GM21390 (cell line): Measurements from ENCODE around the gene COL5A1.

ENCODE experiments used
- ATAC-seq: cut with Tn5 transposase; IDR thresholded peaks from one replicate; pipeline ENCODE4 v1.9.1; 2021; ENCODE audit not compliant: unreplicated experiment

The COL5A1 gene

DNA sequence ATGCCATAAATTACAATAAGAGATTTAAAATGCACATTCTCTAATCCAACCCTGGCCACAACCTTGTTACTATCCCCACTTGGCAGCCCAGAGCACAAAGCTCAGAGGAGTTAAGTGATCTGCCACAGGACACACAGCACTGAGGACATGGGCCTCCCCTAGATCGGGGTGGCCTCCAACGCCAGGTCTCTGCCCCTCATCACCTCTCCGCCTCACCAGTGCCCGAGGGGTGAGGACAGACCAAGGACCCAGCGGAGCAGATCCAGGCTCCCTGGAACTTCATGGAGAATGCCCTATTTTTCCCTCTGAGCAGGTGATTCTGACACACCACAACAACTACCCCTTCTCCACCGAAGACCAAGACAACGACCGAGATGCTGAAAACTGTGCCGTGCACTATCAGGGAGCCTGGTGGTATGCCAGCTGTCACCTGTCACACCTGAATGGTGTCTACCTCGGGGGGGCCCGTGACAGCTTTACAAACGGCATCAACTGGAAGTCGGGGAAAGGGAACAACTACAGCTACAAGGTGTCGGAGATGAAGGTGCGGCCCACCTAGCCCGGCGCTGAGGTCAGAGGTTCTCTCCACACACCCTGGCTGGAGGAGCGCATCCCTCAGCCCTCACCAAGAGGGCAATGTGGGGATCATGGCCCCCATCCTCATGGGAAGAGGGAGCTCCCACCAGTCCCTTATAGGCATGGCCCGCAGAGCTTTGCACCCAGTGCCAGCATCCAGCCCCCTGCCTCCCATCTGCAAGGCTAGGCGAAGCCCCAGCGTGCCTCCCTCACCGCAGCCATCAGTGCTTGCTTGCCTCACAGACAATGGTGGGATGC is 226.5 kb downstream of the COL5A1 start:
- ATAC-seq, result no peak

DNA sequence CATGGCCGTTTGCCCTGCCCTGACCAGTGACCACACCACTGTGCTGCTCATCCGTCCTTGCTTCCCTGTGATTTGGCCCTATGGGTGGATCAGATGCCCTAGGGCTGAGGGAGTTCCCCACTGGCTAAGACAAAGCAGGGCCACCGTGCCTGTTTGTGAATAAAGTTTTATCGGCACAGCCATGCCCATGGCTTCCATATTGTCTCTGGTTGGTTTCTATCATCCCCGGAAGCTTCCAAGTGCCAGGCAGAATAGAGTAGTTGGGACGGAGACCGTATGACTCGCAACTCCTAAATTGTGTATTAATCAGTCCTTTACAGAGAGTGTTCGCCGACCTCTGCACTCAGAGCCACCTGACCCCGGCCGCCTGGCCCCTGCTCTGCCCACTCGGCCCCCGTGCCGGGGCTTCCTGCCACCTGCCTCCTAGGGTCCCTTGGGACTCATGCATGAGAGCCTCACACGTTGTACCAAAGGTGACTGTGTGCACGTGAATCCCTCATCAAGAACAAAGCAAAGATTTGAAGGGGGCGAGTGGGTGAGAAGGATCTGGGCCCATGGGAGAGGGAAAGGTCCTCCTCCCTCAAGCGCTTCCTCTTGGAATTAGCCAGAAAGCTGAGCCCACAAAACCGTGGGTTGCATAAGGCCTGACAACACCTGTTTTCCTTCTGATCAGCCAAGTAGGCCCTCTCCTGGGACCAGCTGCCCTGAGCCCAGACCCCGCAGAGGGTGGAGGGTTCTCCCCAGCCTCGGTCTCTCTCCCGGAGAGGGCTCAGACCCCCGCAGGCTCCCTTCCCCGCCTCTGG is 227.3 kb downstream of the COL5A1 start:
- no peak for ATAC-seq

DNA sequence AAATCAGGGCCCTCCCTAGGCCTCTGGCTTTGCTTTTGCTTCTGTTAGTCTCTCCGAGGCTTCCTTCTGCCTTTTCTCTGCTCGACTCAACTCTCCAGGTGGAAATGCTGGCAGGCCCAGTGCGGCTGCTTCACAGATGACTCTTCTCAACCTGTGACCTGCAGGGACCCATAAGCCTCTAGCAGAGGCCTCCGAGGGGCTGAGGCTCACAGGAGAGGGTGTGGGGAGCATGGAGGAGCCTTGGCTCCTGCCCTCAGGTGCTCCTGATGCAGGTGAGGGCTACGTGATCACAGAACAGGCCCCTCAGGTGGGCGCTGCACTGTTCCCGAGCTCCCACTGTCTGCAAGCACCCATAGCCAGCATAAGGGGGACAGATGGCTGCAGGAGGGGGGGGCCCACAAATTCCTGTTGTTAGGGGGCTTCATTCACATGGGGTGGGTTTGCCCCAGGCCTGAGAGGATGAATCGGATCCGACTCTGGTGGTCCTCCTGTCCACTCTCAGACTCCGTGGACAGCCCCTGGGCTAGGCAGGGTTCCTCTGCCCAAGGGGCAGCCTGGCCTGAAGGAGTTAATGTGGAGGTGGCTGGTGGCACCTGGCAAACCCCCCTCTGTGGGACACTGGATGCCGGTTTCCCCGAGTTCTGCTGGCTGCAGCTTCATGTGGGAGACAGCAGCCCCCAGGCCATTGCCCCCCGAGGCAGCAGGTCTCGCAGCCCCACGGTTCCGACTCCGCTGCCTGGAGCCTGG is 228.1 kb downstream of the COL5A1 start:
- no peak for ATAC-seq

DNA sequence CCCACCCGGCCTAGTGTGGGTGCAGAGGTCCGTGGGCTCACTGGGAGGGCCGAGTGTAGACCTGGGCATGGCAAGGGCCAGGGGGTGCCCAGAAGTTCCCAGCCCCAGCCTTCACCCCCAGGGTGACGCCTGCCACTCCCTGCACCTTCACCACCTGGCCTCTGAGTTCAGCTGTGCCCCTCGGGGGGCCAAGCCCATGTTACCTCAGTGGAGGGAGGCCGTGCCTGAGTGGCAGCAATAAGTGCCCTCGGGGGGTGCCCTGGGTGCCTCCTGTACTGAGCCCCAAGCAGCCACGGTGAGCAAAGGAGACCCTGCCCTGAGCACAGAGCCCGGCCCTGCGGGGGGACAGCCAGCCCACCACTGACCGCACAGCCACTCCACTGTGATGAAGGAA is 228.7 kb downstream of the COL5A1 start:
- no peak for ATAC-seq

DNA sequence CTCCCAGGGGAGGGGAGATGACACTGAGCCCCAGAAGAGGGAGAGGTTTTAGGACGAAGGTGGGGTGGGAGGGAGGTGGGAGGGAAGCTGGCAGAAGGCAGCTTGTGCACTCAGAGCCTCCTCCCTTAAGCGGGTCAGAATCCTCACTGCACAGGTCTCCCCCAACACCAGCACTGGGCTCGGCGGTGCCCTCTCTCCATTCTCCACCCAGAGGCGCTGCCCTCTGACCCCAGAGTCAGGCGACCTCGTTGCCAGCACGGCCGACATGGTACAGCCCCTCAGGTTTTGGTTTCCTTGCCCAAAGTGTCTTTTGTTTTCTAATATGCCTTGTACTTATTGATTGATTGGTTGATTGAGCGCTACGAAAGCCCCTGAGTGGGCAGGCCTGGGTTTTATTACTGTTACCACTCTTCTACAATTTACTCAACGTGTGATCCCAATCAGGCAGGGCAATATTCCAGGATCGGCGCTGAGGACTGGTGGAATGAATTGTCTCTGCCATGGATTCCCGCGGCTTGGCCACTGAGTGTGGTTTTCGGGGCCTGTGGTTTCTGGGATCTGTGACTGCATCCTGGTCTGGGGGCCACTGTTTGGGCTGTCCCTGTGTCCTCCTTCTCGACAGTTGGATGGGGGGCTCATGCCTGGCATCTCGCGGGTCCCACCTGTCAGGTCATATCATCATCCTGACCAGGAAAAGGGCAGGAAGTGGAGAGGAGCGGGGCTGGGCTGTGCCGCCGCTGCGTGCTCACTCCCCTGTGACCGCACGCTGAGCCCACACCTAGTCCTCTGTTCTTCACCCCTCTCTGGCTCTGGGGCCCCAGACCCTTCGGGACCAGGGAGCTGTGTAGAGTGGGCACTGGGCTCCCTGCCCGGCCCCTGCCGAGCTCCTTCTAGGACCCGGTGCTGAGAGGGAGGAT is 229.4 kb downstream of the COL5A1 start:
- no peak for ATAC-seq

DNA sequence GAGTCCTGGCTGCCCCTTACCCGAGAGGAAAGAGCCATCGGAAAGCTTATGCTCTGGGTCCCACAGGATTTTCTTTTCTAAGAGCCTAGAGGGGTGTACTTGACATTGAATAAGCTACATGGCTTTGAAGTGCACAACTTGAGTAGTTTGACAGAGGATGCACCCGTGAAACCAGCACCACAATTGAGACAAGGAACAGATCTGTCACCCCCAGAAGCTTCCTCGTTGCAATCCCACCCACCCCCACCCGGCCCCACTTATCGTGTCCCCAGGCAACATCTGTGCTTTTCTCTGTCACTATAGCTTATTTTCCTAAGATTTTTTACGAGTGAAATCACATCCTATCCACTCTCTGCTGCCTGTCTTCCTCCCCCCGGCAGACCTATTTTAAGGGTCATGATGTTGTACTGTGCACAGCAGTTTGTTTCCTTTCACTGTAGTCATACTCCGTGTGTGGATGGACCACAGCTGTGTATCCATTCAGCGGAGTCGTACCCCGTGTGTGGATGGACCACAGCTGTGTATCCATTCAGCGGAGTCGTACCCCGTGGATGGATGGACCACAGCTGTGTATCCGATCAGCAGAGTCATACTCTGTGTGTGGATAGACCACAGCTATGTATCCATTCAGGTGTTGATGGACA is 230.2 kb downstream of the COL5A1 start:
- ATAC-seq, result no peak

DNA sequence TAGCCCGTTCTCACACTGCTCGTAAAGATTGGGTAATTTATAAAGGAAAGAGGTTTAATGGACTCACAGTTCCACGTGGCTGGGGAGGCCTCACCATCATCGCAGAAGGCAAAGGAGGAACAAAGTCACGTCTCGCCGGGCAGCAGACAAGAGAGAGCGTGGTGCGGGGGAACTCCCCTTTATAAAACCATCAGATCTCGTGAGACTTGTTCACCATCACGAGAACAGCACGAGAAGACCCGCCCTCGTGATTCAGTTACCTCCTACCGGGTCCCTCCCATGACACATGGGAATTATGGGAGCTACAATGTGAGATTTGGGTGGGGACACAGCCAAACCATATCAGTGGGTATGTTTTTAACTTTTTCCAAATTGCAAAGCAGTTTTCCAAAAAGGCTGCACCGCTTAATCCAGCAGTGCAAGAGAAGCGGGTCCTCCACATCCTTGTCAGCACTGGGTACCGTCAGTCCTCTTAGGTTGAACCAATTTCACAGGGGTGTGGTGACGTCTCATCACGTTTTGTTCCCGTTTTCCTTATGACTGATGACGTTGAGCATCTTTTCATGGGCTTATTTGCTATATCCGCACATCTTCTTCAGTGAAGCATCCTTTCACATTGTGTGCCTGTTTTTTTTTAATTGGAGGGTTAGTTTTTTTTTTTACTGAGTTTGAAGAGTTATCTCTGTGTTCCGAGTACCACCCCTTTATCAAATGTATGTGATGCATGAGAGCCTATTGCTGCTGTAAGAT is 231.1 kb downstream of the COL5A1 start:
- no peak for ATAC-seq

DNA sequence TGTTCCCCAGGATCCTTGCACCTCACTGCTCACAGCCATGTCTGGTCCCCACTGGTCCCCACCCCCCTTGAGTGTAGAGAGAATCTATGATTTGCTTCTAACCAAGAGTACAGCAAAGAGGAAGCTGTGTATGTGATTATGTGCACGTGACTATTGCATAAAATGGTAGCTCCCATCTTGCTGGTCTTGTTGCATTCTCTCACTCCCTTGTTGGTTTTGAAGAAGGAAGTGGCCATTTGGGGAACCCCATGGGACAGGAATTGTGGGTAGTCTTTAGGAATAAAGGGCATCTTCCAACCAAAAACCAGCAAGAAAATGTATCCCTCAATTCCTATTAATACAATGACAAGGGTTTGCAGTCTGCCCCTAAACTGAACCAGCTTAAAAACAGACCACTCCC is 233.8 kb downstream of the COL5A1 start:
- ATAC-seq, result no peak

DNA sequence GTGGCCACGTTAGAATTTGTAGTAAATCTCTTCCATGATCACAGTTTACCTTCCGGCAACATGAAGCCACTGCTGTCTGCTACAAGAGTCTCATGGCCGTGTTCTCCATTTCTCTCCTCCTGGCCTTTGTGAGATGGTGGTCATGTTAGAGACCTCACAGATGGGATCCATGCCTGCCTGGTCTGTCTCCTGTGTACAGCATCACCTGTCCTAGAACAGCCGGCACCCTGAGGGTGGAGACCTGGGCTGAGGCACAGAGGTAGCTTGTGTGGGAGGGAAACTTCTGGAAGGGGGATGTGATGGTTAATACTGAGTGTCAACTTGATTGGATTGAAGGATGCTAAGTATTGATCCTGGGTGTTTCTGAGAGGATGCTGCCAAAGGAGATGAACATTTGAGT is 235.9 kb downstream of the COL5A1 start:
- no peak for ATAC-seq

DNA sequence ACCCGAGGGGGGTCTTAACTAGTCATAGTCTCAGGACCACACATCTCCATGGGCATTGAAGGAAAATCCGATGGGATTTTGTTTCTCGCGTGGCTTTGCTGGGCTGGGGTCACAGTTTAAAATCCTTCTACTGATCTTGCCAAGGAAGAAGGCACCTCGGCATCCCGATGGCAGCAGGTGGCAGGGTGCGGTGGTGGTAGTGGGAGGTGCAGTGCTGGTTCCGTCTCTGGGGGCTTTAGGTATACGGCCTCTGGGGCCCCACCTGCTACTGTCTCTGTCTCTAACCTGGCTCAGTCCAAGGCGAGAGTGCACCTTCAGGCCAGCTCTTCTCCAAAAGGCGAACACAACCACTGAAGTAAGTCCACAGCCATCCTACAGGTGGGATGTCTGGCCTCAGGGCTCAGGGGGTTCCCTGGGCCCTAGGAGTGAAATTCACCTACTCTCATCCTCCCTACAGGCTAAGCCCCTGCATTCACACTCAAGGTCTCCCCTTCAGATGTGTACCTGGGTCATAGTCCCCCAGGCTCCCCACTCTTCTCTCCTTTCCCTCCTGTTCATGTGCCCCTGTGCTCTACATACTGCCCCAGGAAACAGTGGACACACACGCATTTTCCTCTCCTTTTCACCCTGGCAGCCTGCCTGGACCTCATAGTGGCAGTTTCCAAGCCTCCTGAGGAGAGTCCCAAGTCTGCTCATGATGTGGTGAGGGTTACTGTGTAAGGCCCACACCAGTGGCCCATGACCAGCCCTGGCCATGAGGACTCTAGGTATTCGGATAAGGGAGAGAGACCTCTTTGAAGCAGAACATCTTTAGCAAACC is 238.3 kb downstream of the COL5A1 start:
- no peak for ATAC-seq

DNA sequence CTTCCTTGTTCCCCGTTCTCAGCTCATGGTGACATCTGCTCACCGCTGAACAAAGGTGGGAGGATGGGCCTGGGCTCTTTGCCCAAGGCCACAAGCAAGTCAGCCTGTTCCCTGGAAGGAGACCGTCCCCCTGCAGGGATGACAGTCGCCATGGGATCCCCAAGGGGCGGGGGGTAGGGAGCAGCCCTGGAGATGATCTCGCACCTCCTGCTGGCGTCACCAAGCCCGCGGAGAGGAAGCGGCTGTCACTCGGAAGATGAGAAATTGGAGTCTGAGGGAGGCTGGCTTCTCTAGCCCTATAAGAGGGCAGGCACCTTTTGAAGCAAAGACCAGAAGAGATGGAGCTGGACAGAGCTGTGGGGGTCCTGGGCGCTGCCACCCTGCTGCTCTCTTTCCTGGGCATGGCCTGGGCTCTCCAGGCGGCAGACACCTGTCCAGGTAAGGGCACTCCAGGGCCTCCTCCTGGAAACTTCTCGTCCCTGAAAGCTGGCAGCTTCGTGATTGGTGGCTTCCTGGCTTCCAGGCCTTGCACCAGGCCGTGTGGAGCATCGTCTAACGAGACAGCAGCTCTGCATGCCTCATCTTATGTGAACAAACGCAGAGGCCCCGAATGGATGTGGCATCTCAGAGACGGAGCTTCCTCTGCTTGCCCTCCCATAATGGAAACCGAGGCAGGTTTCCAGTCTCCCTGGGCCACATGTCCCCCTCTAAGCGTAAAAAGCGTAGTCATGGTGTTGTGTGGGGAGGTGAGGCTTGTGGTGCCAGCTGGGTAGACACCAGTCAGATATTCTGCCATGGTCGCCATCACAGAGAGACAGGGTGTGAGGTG is 239.1 kb downstream of the COL5A1 start, which contains the start of gene FCN2:
Gene FCN2 (plus strand): TSS at position 327 of the 829 bp plus-strand sequence. CDS start 12 bp downstream, at position 339.
- ATAC-seq, result no peak

DNA sequence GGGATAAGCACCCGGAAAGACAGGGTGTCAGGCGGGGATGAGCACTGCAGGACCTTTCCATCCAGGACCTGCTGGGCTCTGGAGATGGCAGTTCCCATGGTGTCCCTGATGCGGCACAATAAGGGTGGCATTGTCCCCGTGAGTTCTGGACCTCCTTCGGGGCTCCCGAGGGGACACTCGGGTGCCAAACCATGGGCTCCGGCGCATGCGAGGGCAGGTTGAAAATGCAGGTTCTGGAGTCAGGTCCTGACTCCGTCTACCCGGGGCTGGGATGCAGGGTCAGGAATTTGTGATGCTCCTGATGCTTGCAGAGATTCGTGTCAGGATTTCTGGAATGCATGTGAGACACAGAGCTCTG is 239.7 kb downstream of the COL5A1 start:
- no peak for ATAC-seq

DNA sequence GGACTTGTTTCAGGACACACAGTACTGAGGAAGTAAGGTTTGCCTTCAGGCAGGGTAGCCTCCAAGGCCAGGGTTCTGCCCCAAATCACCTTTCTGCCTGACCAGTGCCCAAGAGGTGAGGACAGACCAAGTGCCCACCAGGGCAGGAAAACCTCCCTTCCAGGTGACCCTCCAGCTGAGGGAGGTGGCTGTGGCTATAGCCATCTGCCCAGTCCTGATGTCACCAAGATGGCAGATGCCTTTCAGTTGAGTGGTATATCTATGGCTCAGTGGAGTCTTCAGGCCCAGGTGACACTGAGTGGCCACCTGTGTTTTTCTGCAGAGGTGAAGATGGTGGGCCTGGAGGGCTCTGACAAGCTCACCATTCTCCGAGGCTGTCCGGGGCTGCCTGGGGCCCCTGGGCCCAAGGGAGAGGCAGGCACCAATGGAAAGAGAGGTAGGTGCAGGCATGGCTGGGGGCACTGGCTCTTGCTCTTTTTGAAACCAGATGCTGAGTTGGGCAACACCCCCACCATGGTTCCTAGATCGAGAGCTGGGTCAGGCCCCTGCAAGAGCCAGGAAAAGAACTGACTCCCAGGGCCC is 240.7 kb downstream of the COL5A1 start:
- ATAC-seq, result no peak

DNA sequence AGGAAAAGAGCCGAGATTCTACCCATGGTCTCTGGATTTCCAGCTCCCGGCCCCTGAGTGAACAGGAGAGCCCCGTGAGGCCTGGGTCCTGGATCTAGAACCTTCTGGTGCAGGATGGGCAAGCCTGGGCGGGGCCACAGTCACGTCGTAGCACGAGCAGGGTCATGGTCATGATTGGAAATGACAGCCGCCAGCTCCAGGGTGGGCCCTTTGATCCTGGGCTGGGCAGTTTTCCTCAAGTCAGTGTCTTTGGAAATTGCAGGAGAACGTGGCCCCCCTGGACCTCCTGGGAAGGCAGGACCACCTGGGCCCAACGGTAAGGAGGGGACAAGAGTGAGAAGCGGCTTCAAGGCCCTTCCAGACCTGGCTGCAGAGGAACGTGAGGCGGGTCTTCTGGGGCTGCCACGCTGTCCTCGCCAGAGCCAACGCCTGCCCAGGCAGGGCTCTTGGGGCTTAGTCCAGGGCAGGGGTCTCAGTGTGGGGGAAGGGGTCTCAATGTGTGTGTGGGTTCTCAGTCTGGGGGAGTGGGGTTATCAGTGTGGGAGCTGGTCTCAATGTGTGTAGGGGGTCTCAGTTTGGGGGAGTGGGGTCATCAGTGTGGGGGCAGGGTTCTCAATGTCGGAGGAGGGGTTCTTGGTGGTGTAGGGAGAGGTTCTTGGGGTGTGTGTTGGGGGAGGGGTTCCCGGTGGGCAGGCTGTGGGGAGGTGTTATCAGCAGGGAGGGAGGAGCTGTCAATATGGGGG is 241.6 kb downstream of the COL5A1 start:
- no peak for ATAC-seq

DNA sequence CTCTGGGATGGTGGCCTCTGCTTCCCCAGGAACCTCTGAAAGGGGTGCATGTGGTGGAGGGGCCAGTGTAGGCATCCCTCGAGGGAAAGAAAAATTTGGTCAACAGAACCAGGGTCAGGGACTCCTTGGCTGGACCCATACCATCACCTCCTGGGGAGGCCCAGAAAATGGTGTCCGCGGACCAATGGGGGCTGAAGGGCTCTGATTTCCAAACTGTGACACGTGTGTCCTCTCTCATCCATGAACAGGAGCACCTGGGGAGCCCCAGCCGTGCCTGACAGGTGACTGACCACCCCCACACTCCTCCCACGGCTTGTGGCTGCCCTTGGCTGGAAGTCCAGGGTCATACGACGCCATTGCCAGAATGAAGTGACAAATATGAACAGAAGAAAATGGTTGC is 242.9 kb downstream of the COL5A1 start:
- no peak for ATAC-seq

DNA sequence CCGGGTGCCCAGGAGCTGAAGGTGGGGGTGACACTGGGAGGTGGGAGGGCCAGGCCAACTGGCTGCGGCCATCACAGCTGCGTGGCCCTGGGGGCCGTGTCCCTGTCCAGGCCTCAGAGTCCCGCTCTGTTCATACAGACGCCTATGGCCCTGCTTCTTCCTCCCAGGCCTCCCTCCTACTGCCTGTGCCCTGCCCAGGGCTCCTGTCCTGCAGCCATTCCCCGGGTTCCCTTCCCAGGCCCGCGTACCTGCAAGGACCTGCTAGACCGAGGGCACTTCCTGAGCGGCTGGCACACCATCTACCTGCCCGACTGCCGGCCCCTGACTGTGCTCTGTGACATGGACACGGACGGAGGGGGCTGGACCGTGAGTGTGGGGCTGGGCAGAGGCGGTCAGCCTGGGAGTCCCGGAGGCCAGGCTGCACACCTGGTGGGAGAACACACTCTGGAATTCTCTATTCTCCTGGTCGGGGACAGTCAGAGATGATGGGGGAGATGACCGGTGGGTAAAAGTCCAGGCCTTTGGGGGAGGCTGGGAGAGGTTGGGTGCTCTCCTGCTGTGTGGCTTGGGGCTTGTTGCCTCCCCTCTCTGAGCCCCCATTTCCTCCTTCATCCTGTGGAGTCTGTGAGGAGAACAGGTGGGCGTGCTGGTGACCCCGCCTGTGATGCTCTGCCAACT is 243.5 kb downstream of the COL5A1 start:
- no peak for ATAC-seq
